ENCODE data around the gene TBC1D14.

- TF ChIP-seq CTCF (conservative IDR thresholded peaks at IDR 0.05; ENCODE audit: low read length) (no peak), EZH2phosphoT487 (IDR thresholded peaks at IDR 0.05; ENCODE audit: borderline replicate concordance, low read depth, low read length) (no peak)
Measured at GRCh38 chr4:7023901-7024300, 114.3 kb downstream of the TBC1D14 start.
